ENCODE results near the gene PHEX. TPM values are rescaled to one million over a fixed set of nuclear protein-coding genes. Genes with fewer than 3 reads are reported as not detected.

PHEX gene
- total RNA-seq, 1 donor from 2014 or later, result 0.48 TPM

GRCh38 chrX:22147942-22148341 is 115.8 kb downstream of the PHEX start:
- Mint-ChIP-seq H3K4me3 (ENCODE audit: low read depth) (no peak overlapping the region), H3K9me3 (ENCODE audit: low read depth) (peaks cover 4% of the 10 kb centered on the region), H3K4me1 (ENCODE audit: low read depth) (no peaks in the 10 kb centered on the region), H3K36me3 (ENCODE audit: insufficient read depth) (no peaks in the 10 kb centered on the region), H3K27ac (no peak overlapping the region), H3K27me3 (no peaks in the 10 kb centered on the region)
- DNase-seq (ENCODE audit: low spot score, unreplicated experiment), result no peak
- no peak for TF ChIP-seq CTCF (IDR thresholded peaks at IDR 0.05; ENCODE audit: unreplicated experiment)

- no peak for TF ChIP-seq CTCF (IDR thresholded peaks at IDR 0.05; ENCODE audit: unreplicated experiment)
- no peak for DNase-seq (ENCODE audit: low spot score, unreplicated experiment)
- Mint-ChIP-seq H3K27ac (no peak overlapping the region), H3K36me3 (ENCODE audit: insufficient read depth) (no peaks in the 10 kb centered on the region), H3K4me3 (ENCODE audit: low read depth) (no peak overlapping the region), H3K4me1 (ENCODE audit: low read depth) (no peaks in the 10 kb centered on the region), H3K9me3 (ENCODE audit: low read depth) (peaks cover 4% of the 10 kb centered on the region), H3K27me3 (no peaks in the 10 kb centered on the region)
Measured at GRCh38 chrX:22148565-22148964, 116.4 kb downstream of the PHEX start.

- Mint-ChIP-seq H3K4me1 (ENCODE audit: low read depth) (no peaks in the 10 kb centered on the region), H3K36me3 (ENCODE audit: insufficient read depth) (no peaks in the 10 kb centered on the region), H3K27me3 (no peaks in the 10 kb centered on the region), H3K27ac (no peak overlapping the region), H3K9me3 (ENCODE audit: low read depth) (peaks cover 4% of the 10 kb centered on the region), H3K4me3 (ENCODE audit: low read depth) (no peak overlapping the region)
- DNase-seq (ENCODE audit: low spot score, unreplicated experiment), result no peak
- TF ChIP-seq CTCF (IDR thresholded peaks at IDR 0.05; ENCODE audit: unreplicated experiment), result no peak
Measured at GRCh38 chrX:22150371-22150770, 118.2 kb downstream of the PHEX start.

- peaks cover 2% of the 10 kb centered on the region for H3K27me3 Mint-ChIP-seq
- H3K27ac Mint-ChIP-seq, result no peak overlapping the region
- no peaks in the 10 kb centered on the region for H3K36me3 Mint-ChIP-seq (ENCODE audit: insufficient read depth)
Measured at GRCh38 chrX:22155126-22155525, 123.0 kb downstream of the PHEX start.

GRCh38 chrX:22159071-22159470 is 126.9 kb downstream of the PHEX start:
- Mint-ChIP-seq H3K4me3 (ENCODE audit: low read depth) (no peak overlapping the region), H3K27me3 (peaks cover 2% of the 10 kb centered on the region), H3K4me1 (ENCODE audit: low read depth) (peaks cover 6% of the 10 kb centered on the region), H3K9me3 (ENCODE audit: low read depth) (no peaks in the 10 kb centered on the region), H3K27ac (no peak overlapping the region), H3K36me3 (ENCODE audit: insufficient read depth) (no peaks in the 10 kb centered on the region)
- TF ChIP-seq CTCF (IDR thresholded peaks at IDR 0.05; ENCODE audit: unreplicated experiment), result no peak
- no peak for DNase-seq (ENCODE audit: low spot score, unreplicated experiment)

More at GRCh38 chrX:22155126-22155525, 123.0 kb downstream of the PHEX start:
- no peak for TF ChIP-seq CTCF (IDR thresholded peaks at IDR 0.05; ENCODE audit: unreplicated experiment)
- Mint-ChIP-seq H3K4me3 (ENCODE audit: low read depth) (no peak overlapping the region), H3K9me3 (ENCODE audit: low read depth) (peaks cover 4% of the 10 kb centered on the region), H3K4me1 (ENCODE audit: low read depth) (peaks cover 6% of the 10 kb centered on the region)
- DNase-seq (ENCODE audit: low spot score, unreplicated experiment), result no peak
